Gastrocnemius medialis (tissue), 4 donors: Measurements from ENCODE around the gene TNFRSF6B.

ENCODE experiments used
- POLR2A ChIP-seq, 2 donors: fragments of 450-650 bp; IDR thresholded peaks; one replicate each; pipeline ENCODE4 v1.6.1; 2017; ENCODE audit warnings: antibody characterized with exemption in 2 of 2, mild to moderate bottlenecking in 2 of 2, moderate library complexity in 2 of 2
- TF ChIP-seq, protein P1 (sequence below), 5 experiments: fragments of 450-650 bp in 3 of 5; fragments of 200-600 bp in 2 of 5; sonication (generic) in 2 of 5; IDR thresholded peaks in 4 of 5; conservative IDR thresholded peaks in 1 of 5; 1 replicate in 4 of 5; 2 replicates in 1 of 5; pipeline ENCODE4 v1.5.1; 2016 to 2019; ENCODE audit warnings: antibody characterized with exemption in 5 of 5, mild to moderate bottlenecking in 3 of 5, moderate library complexity in 3 of 5

DNA sequence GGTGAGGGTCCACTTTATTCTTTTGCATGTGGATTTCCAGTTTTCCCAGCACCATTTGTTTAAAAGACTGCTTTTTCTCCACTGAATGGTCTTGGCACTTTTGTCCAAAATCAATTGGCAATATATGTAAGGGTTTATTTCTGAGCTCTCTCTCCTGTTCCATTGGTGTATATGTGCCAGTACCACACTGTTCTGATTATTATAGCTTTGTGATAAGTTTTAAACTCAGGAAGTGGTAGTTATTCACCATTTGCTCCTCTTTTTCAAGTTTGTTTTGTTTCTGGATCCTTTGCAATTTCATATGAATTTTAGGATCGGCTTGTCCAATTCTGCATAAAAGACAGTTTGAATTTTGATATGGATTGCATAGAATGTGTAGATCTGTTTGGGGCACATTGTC is 15.7 kb downstream of the TNFRSF6B start:
- TF ChIP-seq, protein P1, sequence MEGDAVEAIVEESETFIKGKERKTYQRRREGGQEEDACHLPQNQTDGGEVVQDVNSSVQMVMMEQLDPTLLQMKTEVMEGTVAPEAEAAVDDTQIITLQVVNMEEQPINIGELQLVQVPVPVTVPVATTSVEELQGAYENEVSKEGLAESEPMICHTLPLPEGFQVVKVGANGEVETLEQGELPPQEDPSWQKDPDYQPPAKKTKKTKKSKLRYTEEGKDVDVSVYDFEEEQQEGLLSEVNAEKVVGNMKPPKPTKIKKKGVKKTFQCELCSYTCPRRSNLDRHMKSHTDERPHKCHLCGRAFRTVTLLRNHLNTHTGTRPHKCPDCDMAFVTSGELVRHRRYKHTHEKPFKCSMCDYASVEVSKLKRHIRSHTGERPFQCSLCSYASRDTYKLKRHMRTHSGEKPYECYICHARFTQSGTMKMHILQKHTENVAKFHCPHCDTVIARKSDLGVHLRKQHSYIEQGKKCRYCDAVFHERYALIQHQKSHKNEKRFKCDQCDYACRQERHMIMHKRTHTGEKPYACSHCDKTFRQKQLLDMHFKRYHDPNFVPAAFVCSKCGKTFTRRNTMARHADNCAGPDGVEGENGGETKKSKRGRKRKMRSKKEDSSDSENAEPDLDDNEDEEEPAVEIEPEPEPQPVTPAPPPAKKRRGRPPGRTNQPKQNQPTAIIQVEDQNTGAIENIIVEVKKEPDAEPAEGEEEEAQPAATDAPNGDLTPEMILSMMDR (IDR thresholded peaks at IDR 0.05 in 4 of 5, conservative IDR thresholded peaks at IDR 0.05 in 1 of 5) = no peak
- no peak for TF ChIP-seq POLR2A (IDR thresholded peaks at IDR 0.05)
